ENCODE results near the gene EXOC3.

DNA sequence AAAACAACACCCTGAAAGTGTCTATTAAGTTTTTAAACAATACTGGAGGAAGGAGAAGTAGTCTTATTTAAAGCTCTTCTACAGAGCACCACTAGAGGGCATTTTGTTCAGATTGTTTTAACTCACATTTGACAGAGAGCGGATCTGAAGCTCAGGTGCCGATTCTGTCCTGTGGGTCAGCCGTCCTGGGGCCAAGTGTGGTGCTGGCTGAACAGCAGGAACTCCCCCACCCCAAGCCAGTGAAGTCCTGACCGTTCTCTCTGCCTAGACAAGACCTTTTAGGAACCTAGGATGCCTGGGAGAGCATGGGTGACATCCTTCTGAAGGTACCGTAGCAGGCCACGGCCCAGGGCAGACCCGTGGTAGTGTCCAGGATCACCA lies 3.9 kb downstream of the EXOC3 start:
- TF ChIP-seq EZH2 (IDR thresholded peaks at IDR 0.05; ENCODE audit: insufficient read depth, poor library complexity, severe bottlenecking) (no peak), EZH2phosphoT487 (IDR thresholded peaks at IDR 0.05; ENCODE audit: insufficient read depth, low read depth) (no peak)

Data from GM23248 (cell line).